22Rv1 (cell line): ENCODE data around the gene CAMK2G.

Experiments
- H3K27ac ChIP-seq: fragments of 450-650 bp; 2 replicates; pipeline ENCODE4 v1.5.1; 2017
- CTCF ChIP-seq: fragments of 450-650 bp; IDR thresholded peaks from 2 replicates; pipeline ENCODE4 v1.5.1; 2017; ENCODE audit warnings: mild to moderate bottlenecking
- ZFX ChIP-seq: fragments of 450-650 bp; IDR thresholded peaks from 2 replicates; pipeline ENCODE4 v1.6.1; 2017; ENCODE audit warnings: antibody characterized with exemption, borderline replicate concordance

The CAMK2G gene

GRCh38 chr10:73866621-73867020 is 7.7 kb downstream of the CAMK2G start:
- H3K27ac ChIP-seq, result no peak overlapping the region
- TF ChIP-seq CTCF, result no peak
- no peak for TF ChIP-seq ZFX

GRCh38 chr10:73865459-73866442 is 8.6 kb downstream of the CAMK2G start:
- no peak overlapping the region for H3K27ac ChIP-seq
- no peak for TF ChIP-seq ZFX
- TF ChIP-seq CTCF, result no peak

GRCh38 chr10:73865107-73865458 is 9.3 kb downstream of the CAMK2G start:
- no peak overlapping the region for H3K27ac ChIP-seq
- TF ChIP-seq CTCF, result no peak
- TF ChIP-seq ZFX, result no peak

GRCh38 chr10:73864229-73864628 is 10.1 kb downstream of the CAMK2G start:
- no peak overlapping the region for H3K27ac ChIP-seq
- TF ChIP-seq ZFX (no peak), CTCF (no peak)

GRCh38 chr10:73863039-73863817 is 11.1 kb downstream of the CAMK2G start:
- no peak overlapping the region for H3K27ac ChIP-seq
- TF ChIP-seq CTCF, result no peak
- no peak for TF ChIP-seq ZFX

GRCh38 chr10:73862011-73862410 is 12.3 kb downstream of the CAMK2G start:
- H3K27ac ChIP-seq, result no peak overlapping the region
- TF ChIP-seq CTCF (no peak), ZFX (no peak)
